Glomerular visceral epithelial cell (primary cell): ENCODE measurements around the gene SYNCRIP.
"Not testable (repeated sequence)": the region's sequence is repeated elsewhere in the genome, so short reads cannot be mapped to it uniquely, and the experiment has no call there.

Experiments used
- DNase-seq: peaks from one replicate; pipeline ENCODE4 v3.0.0-alpha.2; 2016; ENCODE audit errors: extremely low spot score

SYNCRIP gene

DNA sequence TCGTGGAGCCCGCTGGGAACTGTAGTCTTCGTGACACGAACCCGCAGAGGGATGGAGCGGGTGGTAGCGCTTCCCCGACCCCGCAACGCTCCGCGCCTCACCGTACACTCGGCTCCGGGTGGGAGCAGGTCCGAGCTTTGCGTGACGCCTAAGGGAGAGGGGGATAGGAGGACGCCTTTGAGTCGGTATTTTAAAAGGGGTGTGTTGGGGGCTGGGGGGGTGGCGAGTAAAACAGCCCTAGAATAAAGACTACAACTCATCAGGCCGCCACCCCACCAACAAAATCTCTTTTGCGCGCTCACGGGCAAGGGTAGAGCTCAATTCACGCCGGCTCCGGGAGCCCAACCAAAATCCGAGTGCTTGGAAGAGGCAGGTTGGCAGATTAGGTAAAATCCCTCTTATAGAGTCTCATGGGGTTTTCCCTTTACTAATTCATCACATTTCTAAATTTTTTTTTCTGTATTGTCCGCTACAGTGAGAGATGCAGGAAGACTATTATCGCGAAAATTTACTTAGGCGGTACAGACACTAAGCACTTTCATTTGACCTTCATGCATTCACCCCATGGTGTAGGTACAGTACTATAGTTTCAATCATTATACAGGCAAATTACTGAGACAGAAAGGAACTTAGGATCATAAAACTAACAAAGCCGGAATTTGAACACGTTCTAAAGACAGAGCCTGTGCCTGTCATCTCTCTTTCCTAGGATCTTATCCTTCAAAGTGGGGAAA is 48.3 kb downstream of the SYNCRIP start:
- no peak for DNase-seq

DNA sequence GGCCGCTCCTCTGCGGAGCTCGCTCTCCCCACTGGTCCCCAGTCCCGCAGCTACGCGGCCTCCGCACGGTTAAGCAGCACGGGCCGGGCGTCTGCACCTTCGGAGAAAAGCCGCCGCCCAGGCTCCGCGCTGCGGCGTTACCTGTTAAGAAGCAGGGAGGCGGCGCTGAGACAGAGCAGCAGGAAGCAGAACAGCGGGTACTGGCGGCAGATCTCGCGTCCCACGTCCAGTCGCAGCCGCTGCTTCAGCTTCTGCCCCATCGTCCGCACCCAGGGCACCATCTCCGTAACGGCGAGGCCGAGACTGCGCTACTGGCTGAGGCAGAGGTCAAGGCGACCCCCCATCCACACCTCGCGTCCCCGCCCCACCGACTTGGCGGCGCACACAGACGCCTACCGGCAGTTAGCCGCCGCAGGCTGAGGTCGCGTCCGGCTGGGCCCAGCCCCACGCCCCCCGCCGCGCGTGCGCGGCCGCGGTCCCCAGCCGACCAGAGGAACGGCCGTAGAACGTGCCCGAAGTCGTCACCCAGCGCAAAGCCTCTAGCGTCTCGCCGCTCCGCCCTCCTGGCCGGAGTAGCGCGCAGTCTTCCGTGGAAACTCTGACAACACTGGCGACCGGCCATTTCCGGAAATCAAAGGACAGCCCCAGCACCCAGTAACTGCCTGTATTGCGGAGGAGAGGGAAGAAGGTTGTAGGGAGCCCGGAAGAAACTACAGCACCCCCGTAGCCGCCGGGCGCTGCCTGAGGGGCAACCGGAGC is 49.1 kb downstream of the SYNCRIP start, which contains the start of gene SNX14:
SNX14 (minus strand) TSS at position 421 of the 759 bp plus-strand sequence; CDS start at position 281, 140 bp downstream.
- DNase-seq: peak; percentile 98

DNA sequence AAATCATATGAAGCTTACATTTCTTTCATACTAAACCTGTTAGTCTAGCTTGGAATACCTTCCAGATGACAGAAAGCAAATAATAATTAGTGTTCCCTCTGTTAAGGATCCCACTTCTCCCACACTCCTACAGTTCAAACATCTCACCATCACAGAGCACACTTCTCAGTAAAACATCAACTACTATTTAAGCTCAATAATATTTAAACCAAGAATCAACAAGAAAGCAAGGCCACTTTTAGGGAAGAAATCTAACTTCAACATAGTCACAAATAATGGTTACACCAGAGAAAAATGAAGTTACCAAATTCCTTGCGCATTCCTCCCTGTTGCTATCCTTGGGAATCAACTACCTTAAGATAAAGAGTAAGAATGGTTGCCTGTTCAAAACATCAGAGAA is 50.7 kb downstream of the SYNCRIP start:
- DNase-seq: no peak

DNA sequence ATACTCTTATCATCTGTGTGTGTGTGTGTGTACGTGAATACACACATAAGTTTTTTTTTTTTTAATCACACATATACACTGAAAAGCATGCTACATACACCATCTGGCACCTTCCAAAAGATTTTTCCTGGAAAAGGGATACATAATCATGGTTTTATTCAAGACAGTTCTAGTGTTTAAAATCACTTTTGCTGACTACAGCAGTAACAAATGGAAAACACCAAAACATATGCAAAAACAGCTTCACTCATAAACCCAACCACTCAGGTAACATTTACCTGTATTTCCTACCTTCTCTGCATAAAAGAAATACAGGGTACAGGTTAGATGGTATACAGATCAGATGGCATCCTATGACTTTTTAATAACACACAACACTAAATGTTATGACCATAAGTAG is 51.5 kb downstream of the SYNCRIP start:
- DNase-seq: no peak

DNA sequence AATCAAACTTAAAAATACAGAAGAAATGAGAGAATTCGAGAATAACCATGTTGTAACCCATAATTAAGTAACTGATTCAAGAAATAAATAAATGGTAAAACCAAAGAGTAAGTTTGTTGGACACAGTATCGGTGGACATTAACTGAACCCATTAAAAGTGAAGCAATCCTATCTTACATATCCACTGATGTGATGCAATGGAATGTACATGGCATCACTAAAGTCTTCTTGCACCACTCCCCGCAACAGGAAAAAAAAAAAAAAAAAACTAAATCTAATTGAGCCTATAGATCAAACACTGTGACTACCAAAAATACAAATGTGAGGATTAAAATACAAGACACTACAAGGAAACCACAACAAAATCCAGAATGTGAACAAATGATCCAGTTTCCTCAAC is 56.9 kb downstream of the SYNCRIP start:
- no peak for DNase-seq

DNA sequence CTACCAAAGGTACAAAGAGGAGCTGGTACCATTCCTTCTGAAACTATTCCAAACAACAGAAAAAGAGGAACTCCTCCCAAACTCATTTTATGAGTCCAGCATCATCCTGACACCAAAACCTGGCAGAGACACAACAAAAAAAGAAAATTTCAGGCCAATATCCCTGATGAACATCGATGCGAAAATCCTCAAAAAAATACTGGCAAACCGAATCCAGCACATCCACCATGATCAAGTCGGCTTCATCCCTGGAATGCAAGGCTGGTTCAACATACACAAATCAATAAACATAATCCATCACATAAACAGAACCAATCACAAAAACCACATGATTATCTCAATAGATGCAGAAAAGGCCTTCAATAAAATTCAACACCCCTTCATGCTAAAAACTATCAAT is 59.9 kb downstream of the SYNCRIP start:
- DNase-seq: not testable (repeated sequence)

DNA sequence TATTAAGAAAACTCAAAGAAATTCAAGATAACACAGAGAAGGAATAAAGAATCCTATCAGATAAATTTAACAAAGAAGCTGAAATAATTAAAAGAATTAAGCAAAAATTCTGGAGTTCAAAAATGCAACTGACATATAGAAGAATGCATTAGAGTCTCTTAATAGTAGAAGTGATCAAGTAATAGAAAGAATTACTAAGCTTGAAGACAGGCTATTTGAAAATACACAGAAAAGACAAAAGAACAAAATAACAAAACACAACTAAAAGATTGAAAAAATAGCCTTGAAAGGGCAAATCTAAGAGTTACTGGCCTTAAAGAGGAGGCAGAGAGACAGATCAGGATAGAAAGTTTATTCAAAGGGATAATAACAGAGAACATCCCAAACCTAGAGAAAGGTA is 61.1 kb downstream of the SYNCRIP start:
- no peak for DNase-seq

DNA sequence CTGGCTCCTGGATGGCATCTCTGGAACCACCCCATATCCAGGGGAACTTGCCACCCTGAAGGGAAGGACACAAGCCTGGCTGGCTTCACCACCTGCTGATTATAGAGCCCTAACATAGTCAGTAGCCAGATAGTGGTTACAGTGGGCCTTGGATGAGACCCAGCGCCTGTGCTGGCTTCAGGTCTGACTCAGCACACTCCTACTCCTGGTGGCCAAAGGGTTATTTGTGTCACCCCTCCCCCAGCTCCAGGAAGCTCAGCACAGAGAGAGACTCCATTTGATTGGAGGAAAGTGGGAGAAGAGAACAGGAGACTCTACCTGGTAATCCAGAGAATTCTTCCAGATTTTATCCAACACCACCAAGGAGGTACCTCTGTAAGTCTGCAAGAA is 61.8 kb downstream of the SYNCRIP start:
- peak; percentile 76 for DNase-seq

DNA sequence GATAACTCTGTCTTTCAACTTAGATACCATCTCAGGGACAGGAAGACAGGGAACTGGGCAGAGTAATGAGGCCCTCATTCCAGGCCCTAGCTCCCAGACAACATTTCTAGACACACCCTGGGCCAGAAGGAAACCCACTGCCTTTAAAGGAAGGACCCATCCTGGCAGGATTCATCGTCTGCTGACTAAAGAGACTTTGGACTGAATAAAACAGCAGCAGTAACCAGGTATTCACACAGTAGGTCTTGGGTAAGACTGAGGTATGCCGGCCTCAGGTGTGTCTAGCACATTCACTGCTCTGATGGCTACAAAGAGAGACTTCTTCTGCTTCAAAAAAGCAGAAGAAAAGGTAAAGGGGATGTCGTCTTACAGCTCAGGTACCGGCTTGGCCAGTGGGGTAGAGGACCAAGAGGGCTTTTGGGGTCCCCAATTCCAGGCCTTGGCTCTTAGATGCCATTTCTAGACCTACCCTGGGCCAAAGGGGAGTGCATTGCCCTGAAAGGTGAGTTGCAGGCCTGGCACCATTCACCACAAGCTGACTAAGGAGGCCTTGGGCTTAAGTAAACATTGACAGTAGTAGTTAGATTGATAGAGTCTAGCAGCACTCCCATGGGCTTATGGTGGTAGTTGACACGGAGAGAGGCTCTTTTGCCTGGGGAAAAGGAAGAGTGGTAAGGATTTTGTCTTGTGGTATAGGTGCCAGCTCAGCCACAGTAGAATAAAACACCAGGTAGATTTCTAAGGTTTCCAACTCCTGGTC is 62.4 kb downstream of the SYNCRIP start:
- DNase-seq: peak; percentile 31

DNA sequence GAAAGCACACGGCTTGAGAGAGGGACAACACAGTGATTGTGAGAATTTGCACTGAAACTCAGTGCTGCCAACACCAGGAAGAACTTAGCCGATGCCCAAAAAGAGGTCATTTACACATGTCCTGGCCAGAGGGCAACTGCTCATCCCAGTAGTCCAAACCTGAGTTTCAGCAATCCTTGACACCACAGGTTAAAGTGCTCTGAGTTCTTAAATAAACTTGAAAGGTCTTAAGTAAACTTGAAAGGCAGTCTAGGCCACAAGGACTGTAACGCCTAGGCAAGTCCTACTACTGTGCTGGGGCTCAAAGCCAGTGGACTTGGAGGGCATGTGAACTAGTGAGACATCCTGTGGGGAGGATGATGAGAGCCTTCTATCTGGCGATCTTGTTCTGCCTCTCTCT is 63.1 kb downstream of the SYNCRIP start:
- DNase-seq: no peak

DNA sequence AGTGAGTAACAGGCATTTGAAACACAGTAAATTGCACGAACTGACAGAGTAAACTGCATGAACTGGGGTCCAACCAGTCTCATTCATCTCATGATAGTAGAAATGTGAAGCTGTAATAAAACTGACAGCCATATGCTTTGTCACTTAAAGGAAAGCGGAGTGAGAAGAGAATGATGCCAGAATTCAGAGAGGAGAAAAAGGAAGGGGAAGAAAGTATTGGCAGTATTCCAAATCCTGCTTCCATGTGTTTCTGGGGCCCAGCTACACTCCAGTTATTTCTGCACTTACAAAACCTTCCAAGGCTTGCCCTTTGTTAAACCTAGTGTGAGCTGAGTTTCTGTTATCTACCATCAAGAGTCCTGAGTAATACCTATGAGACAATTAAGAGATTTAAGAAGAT is 66.2 kb downstream of the SYNCRIP start:
- no peak for DNase-seq

DNA sequence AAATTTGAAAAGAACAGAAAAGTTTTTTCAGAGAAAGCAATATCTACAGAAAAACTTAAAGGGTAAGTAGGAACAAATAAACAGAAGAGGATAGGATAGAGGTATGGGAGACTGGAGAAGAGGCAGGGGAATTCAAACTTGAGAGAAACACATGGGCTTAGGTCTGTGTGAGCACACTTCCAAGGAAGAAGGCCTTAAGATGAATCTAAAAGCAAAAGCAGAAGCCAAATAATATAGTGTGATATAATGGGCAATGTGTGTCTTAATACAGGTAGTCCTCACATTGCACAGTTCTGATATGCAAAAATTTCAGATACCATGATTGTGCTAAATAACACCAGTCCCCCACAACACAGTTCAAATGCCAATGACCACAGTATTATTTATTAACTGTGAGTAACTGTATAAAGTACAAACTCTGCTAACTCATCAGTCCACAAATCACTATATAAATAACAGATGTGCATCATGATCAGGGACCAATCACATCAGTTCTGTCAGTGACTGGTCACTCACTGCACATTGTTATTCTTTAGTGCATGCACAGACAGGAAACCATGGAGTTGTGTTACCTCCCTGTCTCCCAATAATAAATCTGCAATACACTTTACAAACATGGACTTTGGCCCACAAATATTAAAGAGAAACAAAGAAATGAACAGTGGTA is 67.6 kb downstream of the SYNCRIP start:
- DNase-seq: peak; percentile 44

DNA sequence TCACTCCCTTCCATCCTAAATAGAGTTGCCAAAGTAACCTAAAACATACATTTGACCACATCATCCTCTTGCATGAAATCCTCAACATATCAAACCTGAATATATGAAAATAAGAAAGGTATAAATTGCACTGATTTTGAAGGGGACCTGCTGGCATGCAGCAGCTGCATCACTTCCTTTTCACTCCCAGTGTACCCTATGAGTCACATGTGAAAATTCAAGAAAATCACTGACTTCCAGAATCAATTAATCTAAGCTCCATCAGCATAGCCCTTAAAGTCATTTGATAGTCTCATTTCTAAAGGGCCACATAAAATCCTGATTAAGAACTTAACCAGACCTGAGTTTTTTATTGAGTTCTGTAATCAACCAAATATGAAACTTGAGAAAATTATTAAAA is 73.4 kb downstream of the SYNCRIP start:
- DNase-seq: no peak

DNA sequence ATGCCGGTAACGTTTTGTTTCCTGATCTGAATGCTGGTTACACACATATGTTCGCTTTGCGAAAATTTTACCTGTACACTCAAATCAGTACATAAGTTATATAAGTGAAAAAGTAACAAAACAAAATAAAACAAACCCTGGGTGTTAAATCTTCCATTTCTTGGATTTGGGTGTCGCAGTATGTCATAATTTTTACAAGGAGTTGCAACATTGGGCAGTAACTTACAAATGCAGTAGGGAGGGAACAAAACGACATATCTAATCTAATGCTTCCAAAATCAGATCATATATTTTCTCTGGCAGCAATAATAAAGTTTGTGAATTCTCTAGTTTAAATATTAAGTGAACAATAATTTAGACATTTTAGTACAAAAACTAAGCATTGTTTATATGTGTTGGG is 74.3 kb downstream of the SYNCRIP start:
- no peak for DNase-seq

DNA sequence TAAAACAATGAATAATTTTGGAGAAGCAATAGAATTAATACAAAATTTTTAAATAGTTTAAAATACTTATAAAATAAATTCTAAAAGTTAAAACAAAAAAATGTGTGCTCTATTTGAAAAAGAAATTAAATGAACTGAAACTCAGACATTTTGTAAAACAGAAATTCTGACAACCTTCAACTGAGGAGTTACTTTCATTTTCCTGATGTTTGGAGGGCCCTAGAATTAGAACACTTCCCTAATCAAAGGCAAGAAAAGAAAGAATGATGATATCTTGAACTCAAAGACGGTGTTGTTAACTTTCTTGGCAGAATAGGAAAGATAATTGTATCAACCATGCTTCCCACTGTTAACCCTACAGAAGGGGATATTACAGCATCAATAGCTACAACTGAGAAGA is 77.0 kb downstream of the SYNCRIP start:
- DNase-seq: no peak

DNA sequence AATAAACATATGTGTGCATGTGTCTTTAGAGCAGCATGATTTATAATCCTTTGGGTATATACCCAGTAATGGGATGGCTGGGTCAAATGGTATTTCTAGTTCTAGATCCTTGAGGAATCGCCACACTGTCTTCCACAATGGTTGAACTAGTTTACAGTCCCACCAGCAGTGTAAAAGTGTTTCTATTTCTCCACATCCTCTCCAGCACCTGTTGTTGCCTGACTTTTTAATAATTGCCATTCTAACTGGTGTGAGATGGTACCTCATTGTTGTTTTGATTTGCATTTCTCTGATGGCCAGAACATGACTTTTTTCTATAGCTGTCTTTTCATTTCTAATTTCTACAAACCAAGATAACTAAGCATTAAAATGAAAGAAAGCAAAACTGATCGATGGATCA is 78.5 kb downstream of the SYNCRIP start:
- DNase-seq: not testable (repeated sequence)
